Caco-2 (cell line): Measurements from ENCODE around the gene TNFRSF21. TPM values are rescaled to one million over a fixed set of nuclear protein-coding genes. Genes with fewer than 3 reads are reported as not detected.

Experiments used
- BruUV-seq: library from RNA; stranded (reverse); fragments of 400-500 nt; replicated peaks from 2 replicates; lab custom pipeline; 2021; lab: Mats Ljungman, UMichigan
- CTCF ChIA-PET: fragments of 300-600 bp; sonication (Branson Sonifier 250); formaldehyde crosslinking; loops from one replicate; lab custom pipeline; 2022; ENCODE audit warnings: antibody characterized with exemption; lab: Charles Lee
- POLR2A ChIA-PET: fragments of 300-600 bp; sonication (Branson Sonifier 250); formaldehyde crosslinking; loops from one replicate; lab custom pipeline; 2022; ENCODE audit warnings: antibody characterized with exemption; lab: Charles Lee
- DNase-seq, 2 experiments: peaks; one replicate each; pipeline versions ENCODE4 v3.0.0 to v3.0.0-alpha.2; 2020 to 2022
- H3K27me3 ChIP-seq: replicated peaks from 2 replicates; pipeline ENCODE4 v1.6.0; 2011; ENCODE audit warnings: low read length; ENCODE audit not compliant: control insufficient read depth, insufficient read depth
- H3K36me3 ChIP-seq: 2 replicates; pipeline ENCODE4 v1.5.1; 2011; ENCODE audit warnings: low read length; ENCODE audit not compliant: control insufficient read depth, insufficient read depth
- H3K4me1 ChIP-seq: fragments of 250-450 bp; sonication (Bioruptor Pico); 2 replicates; pipeline ENCODE4 v1.5.1; 2020; ENCODE audit warnings: mild to moderate bottlenecking
- H3K4me3 ChIP-seq: 2 replicates; pipeline ENCODE4 v1.5.1; 2011; ENCODE audit warnings: low read depth, mild to moderate bottlenecking, control low read depth, low read length
- H3K9me3 ChIP-seq: fragments of 250-450 bp; sonication (Bioruptor Pico); 2 replicates; pipeline ENCODE4 v1.5.1; 2020; ENCODE audit warnings: mild to moderate bottlenecking, moderate library complexity
- H3K27ac Mint-ChIP-seq: one replicate; pipeline ENCODE4 v1.8.0; 2022; ENCODE audit warnings: mixed read lengths; ENCODE audit not compliant: unreplicated experiment
- H3K27me3 Mint-ChIP-seq: one replicate; pipeline ENCODE4 v1.8.0; 2022; ENCODE audit warnings: mixed read lengths; ENCODE audit not compliant: insufficient read depth, unreplicated experiment
- H3K36me3 Mint-ChIP-seq: one replicate; pipeline ENCODE4 v1.8.0; 2022; ENCODE audit warnings: mild to moderate bottlenecking, mixed read lengths; ENCODE audit not compliant: insufficient read depth, unreplicated experiment
- H3K4me1 Mint-ChIP-seq: one replicate; pipeline ENCODE4 v1.8.0; 2022; ENCODE audit warnings: low read depth, mixed read lengths; ENCODE audit not compliant: unreplicated experiment
- H3K4me3 Mint-ChIP-seq: one replicate; pipeline ENCODE4 v1.8.0; 2022; ENCODE audit warnings: mild to moderate bottlenecking, moderate library complexity, mixed read lengths; ENCODE audit not compliant: unreplicated experiment
- H3K9me3 Mint-ChIP-seq: one replicate; pipeline ENCODE4 v1.8.0; 2022; ENCODE audit warnings: mixed read lengths; ENCODE audit not compliant: unreplicated experiment
- intact Hi-C: fragments of 100-400 bp; cut with micrococcal nuclease; formaldehyde crosslinking; loops from one replicate; pipeline ENCODE4 v1.10.0; 2022; ENCODE audit not compliant: unreplicated experiment
- total RNA-seq: library from RNA; stranded (reverse); gene quantifications from 2 replicates; pipeline ENCODE4 v1.2.3, GENCODE V29; 2022
- TF ChIP-seq, protein P1 (sequence below), 2 experiments: fragments of 200-600 bp in 1 of 2; IDR thresholded peaks; 1 replicate in 1 of 2; 2 replicates in 1 of 2; pipeline versions ENCODE4 v1.5.1 to v1.8.0; 2011 to 2022; ENCODE audit warnings: antibody characterized with exemption in 1 of 2, control low read depth in 1 of 2, inconsistent platforms in 1 of 2, low read depth in 1 of 2, low read length in 1 of 2, mild to moderate bottlenecking in 1 of 2, moderate library complexity in 1 of 2; ENCODE audit not compliant: insufficient read depth in 1 of 2, severe bottlenecking in 1 of 2, unreplicated experiment in 1 of 2

TNFRSF21 gene
- total RNA-seq, 1 experiment from 2014 or later, result 60.8 TPM

GRCh38 chr6:47247227-47247797, 62.4 kb downstream of the TNFRSF21 start:
- Mint-ChIP-seq H3K4me3 (no peak overlapping the region), H3K27ac (peak overlapping the region; percentile 8), H3K36me3 (peaks cover 66% of the 10 kb centered on the region), H3K9me3 (no peaks in the 10 kb centered on the region), H3K4me1 (peaks cover 20% of the 10 kb centered on the region), H3K27me3 (no peaks in the 10 kb centered on the region)
- Histone ChIP-seq H3K4me3 (no peak overlapping the region), H3K36me3 (no peaks in the 10 kb centered on the region), H3K27me3 (no peaks in the 10 kb centered on the region), H3K4me1 (peaks cover 41% of the 10 kb centered on the region), H3K9me3 (no peaks in the 10 kb centered on the region)
- BruUV-seq, result no TSS peak
- no peak for DNase-seq
- intact Hi-C loops, result no loop called here
- ChIA-PET CTCF (no interaction called here), POLR2A (no interaction called here)
- TF ChIP-seq, protein P1, sequence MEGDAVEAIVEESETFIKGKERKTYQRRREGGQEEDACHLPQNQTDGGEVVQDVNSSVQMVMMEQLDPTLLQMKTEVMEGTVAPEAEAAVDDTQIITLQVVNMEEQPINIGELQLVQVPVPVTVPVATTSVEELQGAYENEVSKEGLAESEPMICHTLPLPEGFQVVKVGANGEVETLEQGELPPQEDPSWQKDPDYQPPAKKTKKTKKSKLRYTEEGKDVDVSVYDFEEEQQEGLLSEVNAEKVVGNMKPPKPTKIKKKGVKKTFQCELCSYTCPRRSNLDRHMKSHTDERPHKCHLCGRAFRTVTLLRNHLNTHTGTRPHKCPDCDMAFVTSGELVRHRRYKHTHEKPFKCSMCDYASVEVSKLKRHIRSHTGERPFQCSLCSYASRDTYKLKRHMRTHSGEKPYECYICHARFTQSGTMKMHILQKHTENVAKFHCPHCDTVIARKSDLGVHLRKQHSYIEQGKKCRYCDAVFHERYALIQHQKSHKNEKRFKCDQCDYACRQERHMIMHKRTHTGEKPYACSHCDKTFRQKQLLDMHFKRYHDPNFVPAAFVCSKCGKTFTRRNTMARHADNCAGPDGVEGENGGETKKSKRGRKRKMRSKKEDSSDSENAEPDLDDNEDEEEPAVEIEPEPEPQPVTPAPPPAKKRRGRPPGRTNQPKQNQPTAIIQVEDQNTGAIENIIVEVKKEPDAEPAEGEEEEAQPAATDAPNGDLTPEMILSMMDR (IDR thresholded peaks at IDR 0.05; ENCODE audit: insufficient read depth in 1 of 2, low read depth in 1 of 2, low read length in 1 of 2, severe bottlenecking in 1 of 2, unreplicated experiment in 1 of 2), result no peak

- H3K4me1 ChIP-seq, result peaks cover 38% of the 10 kb centered on the region
- H3K36me3 Mint-ChIP-seq, result peaks cover 62% of the 10 kb centered on the region
- no peak overlapping the region for H3K4me3 ChIP-seq
- no TSS peak for BruUV-seq
- TF ChIP-seq, protein P1 (IDR thresholded peaks at IDR 0.05; ENCODE audit: insufficient read depth in 1 of 2, low read depth in 1 of 2, low read length in 1 of 2, severe bottlenecking in 1 of 2, unreplicated experiment in 1 of 2), result no peak
- no peaks in the 10 kb centered on the region for H3K27me3 Mint-ChIP-seq
- CTCF ChIA-PET, result no interaction called here
- no peaks in the 10 kb centered on the region for H3K9me3 Mint-ChIP-seq
- intact Hi-C loops, result loop anchor here (1.0 kb wide), 1 partner anchor 47 kb away; no protein-coding TSS in a partner anchor
- H3K4me1 Mint-ChIP-seq, result peaks cover 25% of the 10 kb centered on the region
- no peaks in the 10 kb centered on the region for H3K9me3 ChIP-seq
- H3K27ac Mint-ChIP-seq, result no peak overlapping the region
- no peak for DNase-seq
- H3K4me3 Mint-ChIP-seq, result no peak overlapping the region
- POLR2A ChIA-PET, result interaction anchor here (0.6 kb wide), 1 partner anchor 35 kb away, joined by 9 read pairs; no protein-coding TSS in a partner anchor
- no peaks in the 10 kb centered on the region for H3K27me3 ChIP-seq
- H3K36me3 ChIP-seq, result no peaks in the 10 kb centered on the region
Measured at GRCh38 chr6:47246551-47246950, 63.2 kb downstream of the TNFRSF21 start.

DNA sequence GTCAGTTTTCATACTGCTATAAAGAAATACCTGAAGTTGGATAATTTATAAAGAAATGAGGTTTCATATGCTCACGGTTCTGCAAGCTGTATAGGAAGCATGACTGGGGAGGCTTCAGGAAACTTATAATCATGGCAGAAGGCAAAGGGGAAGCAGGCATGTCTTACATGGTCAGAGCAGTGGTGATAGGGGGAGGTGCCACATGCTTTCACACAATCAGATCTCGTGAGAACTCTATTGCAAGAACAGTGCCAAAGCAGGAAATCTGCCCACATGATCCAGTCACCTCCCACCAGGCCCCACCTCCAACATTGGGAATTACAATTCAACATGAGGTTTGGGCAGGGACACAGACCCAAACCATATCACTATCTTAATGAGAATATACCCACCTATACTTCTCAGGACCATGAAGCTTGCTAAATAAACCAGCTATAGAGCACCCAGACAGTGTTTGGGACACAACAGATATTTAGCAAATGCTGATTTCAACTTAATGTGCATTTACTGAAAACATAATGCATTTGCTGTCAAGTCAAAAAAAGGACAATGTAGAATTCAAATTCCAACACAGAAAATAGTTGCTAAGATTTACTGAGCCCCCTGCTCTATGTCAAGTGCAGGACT, 63.8 kb downstream of the TNFRSF21 start:
- Mint-ChIP-seq H3K36me3 (peaks cover 57% of the 10 kb centered on the region), H3K9me3 (no peaks in the 10 kb centered on the region), H3K27me3 (no peaks in the 10 kb centered on the region), H3K4me3 (no peak overlapping the region), H3K27ac (no peak overlapping the region), H3K4me1 (peaks cover 25% of the 10 kb centered on the region)
- ChIA-PET CTCF (no interaction called here), POLR2A (no interaction called here)
- DNase-seq, result no peak
- intact Hi-C loops, result loop anchor here (1.0 kb wide), 2 partner anchors 47 to 152 kb away; no protein-coding TSS in a partner anchor
- no peaks in the 10 kb centered on the region for H3K9me3 ChIP-seq
- H3K36me3 ChIP-seq, result no peaks in the 10 kb centered on the region
- peaks cover 34% of the 10 kb centered on the region for H3K4me1 ChIP-seq
- no peak overlapping the region for H3K4me3 ChIP-seq
- no peaks in the 10 kb centered on the region for H3K27me3 ChIP-seq
- BruUV-seq, result no TSS peak
- TF ChIP-seq, protein P1 (IDR thresholded peaks at IDR 0.05; ENCODE audit: insufficient read depth in 1 of 2, low read depth in 1 of 2, low read length in 1 of 2, severe bottlenecking in 1 of 2, unreplicated experiment in 1 of 2), result no peak
